ENCODE measurements around the gene WFS1. TPM values are rescaled to one million over a fixed set of nuclear protein-coding genes. Genes with fewer than 3 reads are reported as not detected.
A peak's percentile ranks its signal among the peaks of the same experiment; 100 is the strongest.

The WFS1 gene
- polyA plus RNA-seq, 1 donor: 22.9 TPM

DNA sequence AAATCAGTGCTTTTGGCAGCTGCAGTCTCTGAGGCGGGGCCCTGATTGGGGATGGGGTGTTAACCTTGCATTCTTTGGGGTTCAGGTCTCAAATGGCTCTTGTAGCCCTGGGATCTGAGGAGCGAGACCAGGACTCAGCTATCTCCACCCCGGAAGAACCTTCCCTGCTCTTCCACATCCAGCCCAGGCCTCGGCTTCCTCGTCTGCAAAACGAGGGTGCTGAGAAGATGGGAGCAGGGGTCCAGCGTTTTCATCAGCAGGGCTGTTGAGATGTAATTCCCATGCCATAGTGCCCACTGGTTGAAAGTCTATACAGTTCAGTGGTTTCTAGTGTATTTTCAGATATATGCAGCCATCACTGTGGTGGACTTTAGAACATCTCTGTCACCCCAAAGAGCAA, 34.6 kb upstream of the WFS1 start:
- no peak for DNase-seq

DNA sequence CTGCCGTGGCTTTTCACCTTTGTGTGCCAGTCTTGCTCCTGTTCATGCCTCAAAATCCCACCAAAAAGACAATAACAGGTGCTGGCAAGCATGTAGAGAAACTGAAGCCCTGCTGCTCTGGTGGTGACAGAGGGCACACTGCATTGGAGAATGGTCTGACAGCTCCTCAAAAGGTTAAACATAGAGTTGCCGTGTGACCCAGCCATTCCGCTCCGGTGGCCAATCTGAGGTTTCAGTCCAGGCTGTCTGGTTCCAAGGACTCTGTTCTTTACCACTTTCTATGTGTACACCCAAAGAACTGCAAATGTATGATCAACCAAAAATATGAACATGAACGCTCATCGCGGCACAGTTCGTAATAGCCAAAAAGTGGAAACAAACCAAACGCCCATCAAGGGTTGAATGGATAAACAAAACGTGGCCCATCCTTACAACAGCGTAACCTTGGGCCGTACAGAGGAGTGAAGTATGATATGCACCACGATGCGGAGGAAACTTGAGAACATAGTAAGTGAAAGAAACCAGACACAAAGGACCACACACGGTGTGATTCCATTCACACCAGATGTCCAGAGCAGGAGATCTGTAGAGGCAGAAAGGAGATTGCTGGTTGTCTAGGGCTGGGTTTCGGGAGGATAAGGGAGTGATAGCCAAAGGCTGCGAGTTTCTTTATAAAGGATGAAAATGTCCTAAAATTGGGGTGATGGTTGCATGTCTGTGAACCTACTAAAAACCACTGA, 33.6 kb upstream of the WFS1 start:
- no peak for DNase-seq

DNA sequence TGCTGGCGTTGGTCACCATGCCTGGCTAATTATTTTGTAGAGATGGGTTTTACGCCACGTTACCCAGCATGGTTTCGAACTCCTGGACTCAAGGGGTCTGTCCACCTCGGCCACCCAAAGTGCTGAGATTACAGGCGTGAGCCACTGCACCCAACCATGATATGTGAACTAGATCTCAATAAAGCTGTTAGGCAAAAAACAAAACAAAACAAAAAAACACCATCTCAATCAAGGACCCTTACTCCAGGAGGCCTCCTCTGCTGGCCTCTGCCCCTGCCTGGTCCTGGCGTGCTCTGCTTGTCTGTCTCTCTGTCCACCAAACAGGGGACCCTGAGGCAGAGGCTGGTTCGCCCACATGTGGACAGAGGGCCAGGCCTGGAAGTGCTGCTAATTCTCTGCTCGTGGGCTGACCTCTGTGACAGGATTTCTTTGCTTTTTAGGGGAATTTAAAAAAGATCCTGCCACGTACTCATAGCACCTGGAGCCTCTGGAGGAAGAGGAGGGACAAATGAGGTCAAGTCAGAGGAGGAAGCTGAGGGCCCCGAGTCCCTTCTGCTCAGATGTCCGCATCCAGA, 32.7 kb upstream of the WFS1 start:
- DNase-seq: no peak

- no peak for DNase-seq
Observed at GRCh38 chr4:6239486-6239885, 30.2 kb upstream of the WFS1 start.

- DNase-seq: no peak
Observed at GRCh38 chr4:6239968-6240367, 29.7 kb upstream of the WFS1 start.

GRCh38 chr4:6241062-6241845, 28.4 kb upstream of the WFS1 start:
- DNase-seq: no peak

- no peak for DNase-seq
Observed at GRCh38 chr4:6242271-6243029, 27.2 kb upstream of the WFS1 start.

DNA sequence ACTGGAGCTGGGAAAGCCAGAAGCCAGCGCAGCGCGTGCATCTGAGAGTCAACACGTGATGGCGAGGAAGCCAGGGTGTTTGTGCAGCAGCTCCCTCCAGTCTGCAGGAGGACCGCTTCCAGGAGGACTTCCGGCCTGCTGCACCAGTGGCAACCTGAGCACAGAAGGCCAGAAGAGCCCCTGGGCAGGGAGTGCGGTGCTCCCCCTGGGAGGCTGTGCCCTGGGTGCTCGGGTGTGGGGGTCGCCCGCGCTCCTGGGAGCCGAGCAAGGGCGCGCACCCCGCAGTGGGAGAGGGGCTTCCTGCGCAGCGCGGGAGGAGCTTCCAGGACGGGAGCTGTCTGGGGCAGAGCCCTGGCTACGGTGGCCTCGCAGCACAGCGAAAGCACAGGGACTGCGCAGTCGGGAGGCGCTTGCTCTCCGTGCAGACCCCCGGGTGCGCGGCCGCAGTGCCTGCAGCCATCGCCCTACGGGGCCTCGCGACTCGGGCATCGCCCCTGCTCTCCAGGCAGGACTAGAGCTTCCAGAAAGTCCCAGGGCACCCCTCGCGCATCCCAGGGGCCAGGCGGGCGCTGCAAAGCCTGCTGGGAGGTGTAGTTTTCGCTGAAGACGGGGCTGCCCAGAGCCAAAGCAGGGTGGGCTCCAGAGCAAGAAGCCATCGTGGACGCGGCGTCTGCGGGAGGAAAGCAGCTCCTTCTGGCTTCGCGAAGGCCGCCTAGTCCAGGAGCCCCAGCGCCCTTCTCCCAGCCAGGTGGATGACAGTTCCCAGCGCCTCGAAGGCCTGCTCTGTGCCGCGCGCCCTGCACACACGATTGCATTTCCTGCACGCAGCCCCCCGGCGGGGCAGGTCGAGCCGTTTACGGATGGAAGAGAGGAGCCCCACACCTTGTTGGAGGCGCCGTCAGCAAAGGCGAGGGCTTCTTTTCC, 24.1 kb upstream of the WFS1 start:
- no peak for DNase-seq

DNA sequence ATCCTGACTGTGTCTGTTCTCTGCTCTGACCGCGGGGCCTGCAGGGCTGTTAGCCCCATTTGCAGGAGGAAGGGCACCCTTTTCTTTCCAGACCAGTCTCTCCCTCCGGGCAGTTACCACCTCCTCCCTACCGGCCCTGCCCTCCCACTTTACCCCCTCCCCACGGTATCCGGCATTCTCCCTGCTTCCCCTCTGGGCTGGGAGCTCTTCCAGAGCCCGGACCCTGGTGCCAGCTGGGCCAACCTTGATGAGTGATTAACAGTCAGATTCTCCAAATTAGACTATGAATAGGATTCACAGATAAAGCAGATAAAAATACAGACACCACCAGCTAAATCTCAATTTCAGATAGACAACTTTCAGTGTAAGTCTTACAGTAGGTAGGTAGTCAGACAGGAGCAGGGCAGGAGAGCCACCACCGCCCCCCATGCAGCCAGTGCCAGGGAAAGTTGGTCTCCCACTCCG, 23.4 kb upstream of the WFS1 start:
- no peak for DNase-seq

DNA sequence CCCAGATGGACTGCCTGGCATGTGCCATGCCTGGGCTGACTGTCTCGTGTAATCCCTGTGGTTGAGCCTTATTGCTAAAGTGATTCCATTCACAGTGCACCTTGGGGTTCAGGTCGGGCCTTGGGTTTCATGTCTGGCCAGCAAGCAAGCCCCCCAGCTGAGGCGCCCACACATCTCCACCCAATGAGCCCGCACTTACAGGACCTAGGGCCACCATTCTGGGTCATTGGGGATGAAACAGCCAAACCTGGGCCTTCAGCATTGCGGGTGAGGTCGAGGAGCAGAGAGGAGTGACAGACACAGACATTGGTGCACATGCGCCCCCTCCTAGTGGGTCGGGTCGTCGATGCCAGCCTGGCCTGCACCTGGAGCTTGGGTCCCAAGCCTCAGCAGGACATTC, 21.3 kb upstream of the WFS1 start:
- DNase-seq: no peak

- DNase-seq: peak; percentile 49
Observed at GRCh38 chr4:6250235-6250983, 19.2 kb upstream of the WFS1 start.

GRCh38 chr4:6250984-6251295, 18.7 kb upstream of the WFS1 start:
- no peak for DNase-seq

GRCh38 chr4:6251365-6251764, 18.3 kb upstream of the WFS1 start:
- no peak for DNase-seq

- DNase-seq: no peak
Observed at GRCh38 chr4:6252051-6252450, 17.6 kb upstream of the WFS1 start.

GRCh38 chr4:6253111-6253510, 16.5 kb upstream of the WFS1 start:
- no peak for DNase-seq

GRCh38 chr4:6253961-6254360, 15.7 kb upstream of the WFS1 start:
- no peak for DNase-seq

- no peak for DNase-seq
Observed at GRCh38 chr4:6256141-6256540, 13.5 kb upstream of the WFS1 start.

GRCh38 chr4:6257247-6258025, 12.2 kb upstream of the WFS1 start:
- no peak for DNase-seq

GRCh38 chr4:6258026-6258360, 11.7 kb upstream of the WFS1 start:
- DNase-seq: no peak

DNA sequence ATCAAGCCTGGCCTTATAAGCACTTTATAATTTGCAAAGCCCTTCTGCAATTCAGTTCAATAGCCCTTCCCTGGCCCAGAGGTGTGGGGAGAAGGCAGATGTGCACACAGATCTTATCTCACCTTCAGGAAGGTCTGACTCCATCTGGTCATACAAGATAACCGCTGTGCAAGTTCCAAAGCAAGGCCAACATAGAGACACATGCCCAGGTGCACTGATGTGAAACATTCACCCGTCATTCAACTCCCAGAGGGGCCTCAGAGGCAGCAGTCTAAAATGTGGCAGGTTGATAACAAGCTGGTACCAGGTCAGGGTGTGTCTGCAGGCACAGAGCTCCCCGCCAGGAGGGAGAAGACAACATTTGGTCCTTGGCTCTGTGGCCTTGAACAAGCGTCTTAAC, 10.9 kb upstream of the WFS1 start:
- no peak for DNase-seq

DNA sequence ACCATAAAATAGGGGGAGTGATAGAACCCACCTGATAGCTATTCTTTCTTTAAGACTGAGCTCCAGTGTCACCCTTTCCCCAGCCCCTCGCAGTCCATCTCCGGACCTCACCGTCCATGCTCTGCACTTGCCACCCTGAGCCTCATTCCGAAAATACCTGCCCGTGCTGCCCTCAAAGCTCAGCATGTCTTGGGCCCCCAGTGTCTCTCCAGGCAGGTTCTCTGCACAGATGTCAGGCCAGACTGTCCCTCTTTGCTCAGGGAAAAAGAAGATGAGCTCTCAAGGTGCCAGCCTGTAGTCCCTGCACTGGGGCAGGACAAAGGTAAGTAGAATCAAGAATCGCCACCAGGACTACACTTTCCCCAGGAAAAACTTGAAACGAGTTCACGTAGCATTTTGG, 9.8 kb upstream of the WFS1 start:
- DNase-seq: no peak
